HCT116 (cell line): ENCODE results near the gene SHCBP1L. TPM values are rescaled to one million over a fixed set of nuclear protein-coding genes. Genes with fewer than 3 reads are reported as not detected.

Experiments
- ATAC-seq: fragments of 200-7000 bp; cut with Tn5 transposase; 2 replicates; pipeline ENCODE4 v1.9.1; 2020; ENCODE audit warnings: mild to moderate bottlenecking, moderate library complexity
- BruUV-seq: library from RNA; stranded (reverse); fragments of 400-500 nt; replicated peaks from 2 replicates; lab custom pipeline; 2021; lab: Mats Ljungman, UMichigan
- CTCF ChIA-PET: fragments of 300-600 bp; sonication (Branson Sonifier 250); formaldehyde crosslinking; loops from one replicate; lab custom pipeline; 2021; ENCODE audit warnings: antibody characterized with exemption; lab: Charles Lee
- POLR2A ChIA-PET: fragments of 300-600, 350-600 bp; sonication (Branson Sonifier 250); formaldehyde crosslinking; loops from one replicate; lab custom pipeline; 2021; ENCODE audit warnings: antibody characterized with exemption; lab: Charles Lee
- RAD21 ChIA-PET, 2 experiments: fragments of 300-600 bp; sonication (Branson Sonifier 250); formaldehyde crosslinking; loops; one replicate each; lab custom pipeline; 2023; ENCODE audit warnings: low total read pairs in 2 of 2; ENCODE audit not compliant: uncharacterized antibody in 2 of 2, unreplicated experiment in 2 of 2, low non-redundant PET in 1 of 2; lab: Charles Lee
- DNase-seq: peaks from one replicate; pipeline ENCODE4 v3.0.0-alpha.2; 2010; ENCODE audit warnings: low read depth, low spot score
- H2AFZ ChIP-seq: fragments of 200-600 bp; shearing (Covaris generic), sonication (generic); 2 replicates; pipeline ENCODE4 v1.6.1; 2017; ENCODE audit warnings: low read depth, mixed run types, mixed read lengths, antibody characterized with exemption, low read length; ENCODE audit not compliant: poor library complexity, severe bottlenecking
- H3K27ac ChIP-seq: 2 replicates; pipeline ENCODE4 v1.5.1; 2012; ENCODE audit warnings: low read depth, low read length
- H3K27me3 ChIP-seq: fragments of 200-600 bp; sonication (generic); 2 replicates; pipeline ENCODE4 v1.6.1; 2016; ENCODE audit warnings: mixed run types, low read length, mixed read lengths; ENCODE audit not compliant: insufficient read depth
- H3K36me3 ChIP-seq, 2 experiments: fragments of 200-500 bp in 1 of 2; fragments of 200-600 bp in 1 of 2; sonication (Bioruptor generic) in 1 of 2; sonication (generic) in 1 of 2; 2 replicates each; pipeline versions ENCODE4 v1.5.1 to v1.6.1; 2014 to 2016; ENCODE audit warnings: low read length in 2 of 2, inconsistent platforms in 1 of 2, mixed read lengths in 1 of 2, mixed run types in 1 of 2; ENCODE audit not compliant: insufficient read depth in 2 of 2, control insufficient read depth in 1 of 2
- H3K4me1 ChIP-seq, 2 experiments: fragments of 200-600 bp in 1 of 2; sonication (generic) in 1 of 2; 2 replicates each; pipeline versions ENCODE4 v1.5.1 to v1.6.1; 2012 to 2017; ENCODE audit warnings: low read length in 2 of 2, inconsistent platforms in 1 of 2, mild to moderate bottlenecking in 1 of 2, mixed read lengths in 1 of 2, mixed run types in 1 of 2, moderate library complexity in 1 of 2; ENCODE audit not compliant: insufficient read depth in 2 of 2, control insufficient read depth in 1 of 2
- H3K4me2 ChIP-seq: fragments of 200-600 bp; sonication (generic); 2 replicates; pipeline ENCODE4 v1.6.1; 2017; ENCODE audit warnings: mixed run types, low read length, mixed read lengths
- H3K4me3 ChIP-seq, 2 experiments: fragments of 200-600 bp in 1 of 2; sonication (generic) in 1 of 2; replicated peaks in 1 of 2; 2 replicates each; pipeline ENCODE4 v1.5.1; 2011 to 2016; ENCODE audit warnings: low read length in 2 of 2, control low read depth in 1 of 2, low read depth in 1 of 2, mild to moderate bottlenecking in 1 of 2, mixed read lengths in 1 of 2, mixed run types in 1 of 2
- H3K79me2 ChIP-seq: fragments of 200-600 bp; sonication (generic); 2 replicates; pipeline ENCODE4 v1.6.1; 2017; ENCODE audit warnings: mild to moderate bottlenecking, mixed run types, low read length, moderate library complexity, mixed read lengths; ENCODE audit not compliant: insufficient read depth
- H3K9ac ChIP-seq: fragments of 200-600 bp; sonication (generic); 2 replicates; pipeline ENCODE4 v1.6.1; 2016; ENCODE audit warnings: low read length, mixed read lengths
- H3K9me2 ChIP-seq: fragments of 200-600 bp; sonication (generic), shearing (Covaris generic); 2 replicates; pipeline ENCODE4 v1.6.1; 2017; ENCODE audit warnings: mixed run types, mild to moderate bottlenecking, moderate library complexity; ENCODE audit not compliant: insufficient read depth
- H3K9me3 ChIP-seq, 2 experiments: fragments of 200-500 bp in 1 of 2; fragments of 200-600 bp in 1 of 2; sonication (Bioruptor generic) in 1 of 2; sonication (generic) in 1 of 2; 2 replicates each; pipeline ENCODE4 v1.6.1; 2014 to 2017; ENCODE audit warnings: low read length in 2 of 2, mixed read lengths in 2 of 2, inconsistent platforms in 1 of 2, low read depth in 1 of 2, mild to moderate bottlenecking in 1 of 2, mixed run types in 1 of 2, moderate library complexity in 1 of 2; ENCODE audit not compliant: control insufficient read depth in 1 of 2, insufficient read depth in 1 of 2
- H4K20me1 ChIP-seq: fragments of 200-600 bp; sonication (generic), shearing (Covaris generic); 2 replicates; pipeline ENCODE4 v1.6.1; 2017; ENCODE audit warnings: mixed run types, mild to moderate bottlenecking, moderate library complexity; ENCODE audit not compliant: insufficient read depth
- CBX3 ChIP-seq: IDR thresholded peaks from 2 replicates; pipeline ENCODE4 v1.6.1; 2012; ENCODE audit warnings: low read depth
- EGR1 ChIP-seq: IDR thresholded peaks from 2 replicates; pipeline ENCODE4 v1.6.1; 2012; ENCODE audit warnings: low read depth
- ELF1 ChIP-seq: IDR thresholded peaks from 2 replicates; pipeline ENCODE4 v1.6.1; 2012; ENCODE audit warnings: low read depth, borderline replicate concordance
- EZH2 ChIP-seq: fragments of 200-600 bp; sonication (generic); IDR thresholded peaks from 2 replicates; pipeline ENCODE4 v1.6.1; 2017; ENCODE audit warnings: antibody characterized with exemption, mixed run types
- EZH2phosphoT487 ChIP-seq: fragments of 200-600 bp; IDR thresholded peaks from 2 replicates; pipeline ENCODE4 v1.6.1; 2018; ENCODE audit warnings: antibody characterized with exemption, borderline replicate concordance
- FOSL1 ChIP-seq: IDR thresholded peaks from 2 replicates; pipeline ENCODE4 v1.6.1; 2012; ENCODE audit warnings: low read depth
- JUND ChIP-seq: IDR thresholded peaks from 2 replicates; pipeline ENCODE4 v1.6.1; 2012
- POLR2A ChIP-seq: IDR thresholded peaks from 2 replicates; pipeline ENCODE4 v1.7.0; 2011; ENCODE audit warnings: borderline replicate concordance; ENCODE audit not compliant: insufficient read depth, insufficient read length; ENCODE audit errors: extremely low read depth
- POLR2AphosphoS5 ChIP-seq: IDR thresholded peaks from 2 replicates; pipeline ENCODE4 v1.6.1; 2011; ENCODE audit warnings: mild to moderate bottlenecking, low read depth, low read length, moderate library complexity
- RAD21 ChIP-seq: IDR thresholded peaks from 2 replicates; pipeline ENCODE4 v1.6.1; 2012; ENCODE audit warnings: low read depth, mild to moderate bottlenecking
- REST ChIP-seq: IDR thresholded peaks from 2 replicates; pipeline ENCODE4 v1.6.1; 2012; ENCODE audit warnings: low read depth
- SIN3A ChIP-seq: IDR thresholded peaks from 2 replicates; pipeline ENCODE4 v1.6.1; 2012; ENCODE audit warnings: low read depth
- SP1 ChIP-seq: IDR thresholded peaks from 2 replicates; pipeline ENCODE4 v1.6.1; 2012; ENCODE audit warnings: low read depth
- SRF ChIP-seq: IDR thresholded peaks from 2 replicates; pipeline ENCODE4 v1.6.1; 2012; ENCODE audit warnings: low read depth
- YY1 ChIP-seq: IDR thresholded peaks from 2 replicates; pipeline ENCODE4 v1.6.1; 2011; ENCODE audit warnings: low read length, low read depth, moderate library complexity, mild to moderate bottlenecking; ENCODE audit not compliant: insufficient replicate concordance; ENCODE audit errors: extremely low read depth
- ZBTB33 ChIP-seq: IDR thresholded peaks from 2 replicates; pipeline ENCODE4 v1.6.1; 2011; ENCODE audit warnings: mild to moderate bottlenecking, low read length, moderate library complexity; ENCODE audit not compliant: insufficient replicate concordance; ENCODE audit errors: extremely low read depth
- ZFX ChIP-seq: fragments of 450-650 bp; IDR thresholded peaks from 2 replicates; pipeline ENCODE4 v1.6.1; 2017
- ZNF274 ChIP-seq: fragments of 200-500 bp; sonication (Bioruptor generic); IDR thresholded peaks from 2 replicates; pipeline ENCODE4 v1.6.1; 2014; ENCODE audit warnings: mild to moderate bottlenecking, low read depth, low read length, inconsistent platforms
- intact Hi-C: fragments of 100-400 bp; cut with micrococcal nuclease; formaldehyde crosslinking; loops from 2 replicates; pipeline ENCODE4 v1.10.0; 2022
- total RNA-seq: library from RNA; stranded (reverse); gene quantifications from one replicate; pipeline ENCODE4 v1.2.1, GENCODE V29; 2021; ENCODE audit not compliant: unreplicated experiment
- TF ChIP-seq, protein P1 (sequence below), 3 experiments: fragments of 200-600 bp in 1 of 3; sonication (generic) in 1 of 3; IDR thresholded peaks in 2 of 3; conservative IDR thresholded peaks in 1 of 3; 2 replicates each; pipeline ENCODE4 v1.5.1; 2012 to 2017; ENCODE audit warnings: low read depth in 2 of 3, low read length in 2 of 3, antibody characterized with exemption in 1 of 3, borderline replicate concordance in 1 of 3, control low read depth in 1 of 3, mild to moderate bottlenecking in 1 of 3, mixed read lengths in 1 of 3, mixed run types in 1 of 3, moderate library complexity in 1 of 3; ENCODE audit not compliant: insufficient read depth in 1 of 3
- TF ChIP-seq, protein P2 (sequence below): IDR thresholded peaks from 2 replicates; pipeline ENCODE4 v1.6.1; 2012

Gene SHCBP1L
- total RNA-seq, 1 experiment from 2014 or later: not detected

- POLR2A ChIA-PET: no interaction called here
- intact Hi-C loops: no loop called here
- CTCF ChIA-PET: no interaction called here
- no peak for DNase-seq
- no TSS peak for BruUV-seq
- no peak for ATAC-seq
- H3K27me3 ChIP-seq: no peaks in the 10 kb centered on the region
- TF ChIP-seq EZH2 (no peak), SP1 (no peak), ZFX (no peak), SRF (no peak), FOSL1 (no peak), ELF1 (no peak), EGR1 (no peak), POLR2A (no peak), POLR2AphosphoS5 (no peak), REST (no peak), ZNF274 (no peak), ZBTB33 (no peak), EZH2phosphoT487 (no peak), RAD21 (no peak), YY1 (no peak), SIN3A (no peak), JUND (no peak), CBX3 (no peak)
- TF ChIP-seq, protein P1, sequence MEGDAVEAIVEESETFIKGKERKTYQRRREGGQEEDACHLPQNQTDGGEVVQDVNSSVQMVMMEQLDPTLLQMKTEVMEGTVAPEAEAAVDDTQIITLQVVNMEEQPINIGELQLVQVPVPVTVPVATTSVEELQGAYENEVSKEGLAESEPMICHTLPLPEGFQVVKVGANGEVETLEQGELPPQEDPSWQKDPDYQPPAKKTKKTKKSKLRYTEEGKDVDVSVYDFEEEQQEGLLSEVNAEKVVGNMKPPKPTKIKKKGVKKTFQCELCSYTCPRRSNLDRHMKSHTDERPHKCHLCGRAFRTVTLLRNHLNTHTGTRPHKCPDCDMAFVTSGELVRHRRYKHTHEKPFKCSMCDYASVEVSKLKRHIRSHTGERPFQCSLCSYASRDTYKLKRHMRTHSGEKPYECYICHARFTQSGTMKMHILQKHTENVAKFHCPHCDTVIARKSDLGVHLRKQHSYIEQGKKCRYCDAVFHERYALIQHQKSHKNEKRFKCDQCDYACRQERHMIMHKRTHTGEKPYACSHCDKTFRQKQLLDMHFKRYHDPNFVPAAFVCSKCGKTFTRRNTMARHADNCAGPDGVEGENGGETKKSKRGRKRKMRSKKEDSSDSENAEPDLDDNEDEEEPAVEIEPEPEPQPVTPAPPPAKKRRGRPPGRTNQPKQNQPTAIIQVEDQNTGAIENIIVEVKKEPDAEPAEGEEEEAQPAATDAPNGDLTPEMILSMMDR (IDR thresholded peaks at IDR 0.05 in 2 of 3, conservative IDR thresholded peaks at IDR 0.05 in 1 of 3; ENCODE audit: borderline replicate concordance in 1 of 3, insufficient read depth in 1 of 3, low read depth in 2 of 3, low read length in 2 of 3): no peak
- TF ChIP-seq, protein P2, sequence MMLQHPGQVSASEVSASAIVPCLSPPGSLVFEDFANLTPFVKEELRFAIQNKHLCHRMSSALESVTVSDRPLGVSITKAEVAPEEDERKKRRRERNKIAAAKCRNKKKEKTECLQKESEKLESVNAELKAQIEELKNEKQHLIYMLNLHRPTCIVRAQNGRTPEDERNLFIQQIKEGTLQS: no peak
- TF ChIP-seq, all 23 proteins: peak for 0
- Histone ChIP-seq H3K9ac (no peak overlapping the region), H3K4me2 (no peak overlapping the region), H3K36me3 (peaks cover 94 to 99% of the 10 kb centered on the region in 2 experiments), H4K20me1 (peaks cover 24% of the 10 kb centered on the region; the same call in 1 of the 2 replicates), H3K9me3 (no peaks in the 10 kb centered on the region), H3K4me3 (no peak overlapping the region), H3K79me2 (peaks cover 88% of the 10 kb centered on the region), H3K9me2 (no peaks in the 10 kb centered on the region), H2AFZ (no peak overlapping the region), H3K4me1 (no peaks in the 10 kb centered on the region), H3K27ac (no peak overlapping the region)
- RAD21 ChIA-PET: no interaction called here
These were observed 75.6 kb downstream of the SHCBP1L start for GRCh38 chr1:182877331-182877730.
